ENCODE results near the gene SLC10A1.

GRCh38 chr14:69815556-69815955 lies 18.5 kb upstream of the SLC10A1 start:
- no peak for TF ChIP-seq POLR2A (IDR thresholded peaks at IDR 0.05; ENCODE audit: low read length)
- TF ChIP-seq GATA1 (IDR thresholded peaks at IDR 0.05; ENCODE audit: low read depth, low read length) = no peak

Measured in erythroblast (primary cell).